WTC11 (cell line): ENCODE data around the gene PACSIN3. TPM values are rescaled to one million over a fixed set of nuclear protein-coding genes. Genes with fewer than 3 reads are reported as not detected.

Experiments
- ATAC-seq: fragments of 200-7000 bp; cut with Tn5 transposase; 2 replicates; pipeline ENCODE4 v1.10.0; 2021; ENCODE audit warnings: mild to moderate bottlenecking, moderate library complexity
- CTCF ChIA-PET: fragments of 300-600 bp; sonication (Branson Sonifier 250); formaldehyde crosslinking; loops from one replicate; lab custom pipeline; 2021; ENCODE audit warnings: antibody characterized with exemption; lab: Charles Lee
- POLR2A ChIA-PET: fragments of 350-600 bp; sonication (Branson Sonifier 250); formaldehyde crosslinking; loops from one replicate; lab custom pipeline; 2021; ENCODE audit warnings: antibody characterized with exemption; lab: Charles Lee
- DNase-seq: peaks from one replicate; pipeline ENCODE4 v3.0.0; 2021; ENCODE audit warnings: low spot score
- H3K27ac Mint-ChIP-seq: 2 replicates; pipeline ENCODE4 v1.8.0; 2021; ENCODE audit warnings: mixed read lengths
- H3K27me3 Mint-ChIP-seq: 2 replicates; pipeline ENCODE4 v1.8.0; 2021; ENCODE audit warnings: low read depth, mild to moderate bottlenecking, moderate library complexity, mixed read lengths
- H3K36me3 Mint-ChIP-seq: 2 replicates; pipeline ENCODE4 v1.8.0; 2021; ENCODE audit warnings: mixed read lengths
- H3K4me1 Mint-ChIP-seq: 2 replicates; pipeline ENCODE4 v1.8.0; 2022; ENCODE audit warnings: mixed read lengths
- H3K4me3 Mint-ChIP-seq: 2 replicates; pipeline ENCODE4 v1.8.0; 2021; ENCODE audit warnings: mild to moderate bottlenecking, moderate library complexity, mixed read lengths
- H3K9me3 Mint-ChIP-seq: 2 replicates; pipeline ENCODE4 v1.8.0; 2021; ENCODE audit warnings: mixed read lengths
- CREM ChIP-seq: sonication (generic); formaldehyde crosslinking; IDR thresholded peaks from 2 replicates; pipeline ENCODE4 v1.8.1; 2022; ENCODE audit warnings: mild to moderate bottlenecking, missing genetic modification reagents, moderate library complexity
- E2F4 ChIP-seq: sonication (generic); formaldehyde crosslinking; IDR thresholded peaks from 2 replicates; pipeline ENCODE4 v1.8.1; 2022; ENCODE audit warnings: low read depth, mild to moderate bottlenecking, moderate library complexity, missing genetic modification reagents, borderline replicate concordance
- HMGA2 ChIP-seq: fragments of 250-450 bp; sonication (Bioruptor Pico); IDR thresholded peaks from 2 replicates; pipeline ENCODE4 v1.4.0; 2021; ENCODE audit warnings: mild to moderate bottlenecking, moderate library complexity
- IRF2 ChIP-seq: sonication (generic); formaldehyde crosslinking; IDR thresholded peaks from 2 replicates; pipeline ENCODE4 v1.8.0; 2022; ENCODE audit warnings: low read depth, missing genetic modification reagents, borderline replicate concordance
- JUN ChIP-seq: sonication (generic); formaldehyde crosslinking; IDR thresholded peaks from 2 replicates; pipeline ENCODE4 v1.8.0; 2023; ENCODE audit warnings: mild to moderate bottlenecking, missing genetic modification reagents
- MYBL2 ChIP-seq: sonication (generic); formaldehyde crosslinking; IDR thresholded peaks from 2 replicates; pipeline ENCODE4 v1.8.1; 2023; ENCODE audit warnings: mild to moderate bottlenecking, moderate library complexity, missing genetic modification reagents
- NFATC4 ChIP-seq: fragments of 250-450 bp; sonication (Bioruptor Pico); IDR thresholded peaks from 2 replicates; pipeline ENCODE4 v1.9.0; 2021; ENCODE audit warnings: mild to moderate bottlenecking
- NFE2L1 ChIP-seq: sonication (generic); formaldehyde crosslinking; IDR thresholded peaks from 2 replicates; pipeline ENCODE4 v1.8.1; 2023; ENCODE audit warnings: missing genetic modification reagents
- SOX15 ChIP-seq: fragments of 250-450 bp; sonication (Bioruptor Pico); IDR thresholded peaks from 2 replicates; pipeline ENCODE4 v1.9.0; 2021; ENCODE audit warnings: mild to moderate bottlenecking
- TCF7 ChIP-seq: sonication (generic); formaldehyde crosslinking; IDR thresholded peaks from 2 replicates; pipeline ENCODE4 v1.8.0; 2022; ENCODE audit warnings: mild to moderate bottlenecking, low read depth, missing genetic modification reagents, moderate library complexity
- ZBTB21 ChIP-seq: sonication (generic); formaldehyde crosslinking; IDR thresholded peaks from 2 replicates; pipeline ENCODE4 v1.8.1; 2023; ENCODE audit warnings: mild to moderate bottlenecking, missing genetic modification reagents, borderline replicate concordance
- ZBTB43 ChIP-seq: sonication (generic); formaldehyde crosslinking; IDR thresholded peaks from 2 replicates; pipeline ENCODE4 v1.8.1; 2023; ENCODE audit warnings: mild to moderate bottlenecking, missing genetic modification reagents
- ZNF396 ChIP-seq: fragments of 250-450 bp; sonication (Bioruptor Pico); IDR thresholded peaks from 2 replicates; pipeline ENCODE4 v1.8.0; 2021; ENCODE audit warnings: mild to moderate bottlenecking, moderate library complexity, borderline replicate concordance
- ZNF671 ChIP-seq: fragments of 250-450 bp; sonication (Bioruptor Pico); IDR thresholded peaks from 2 replicates; pipeline ENCODE4 v1.8.0; 2021; ENCODE audit warnings: mild to moderate bottlenecking
- ZSCAN18 ChIP-seq: fragments of 250-450 bp; sonication (Bioruptor Pico); IDR thresholded peaks from 2 replicates; pipeline ENCODE4 v2.1.2; 2022; ENCODE audit warnings: mild to moderate bottlenecking, moderate library complexity
- total RNA-seq: library from RNA; stranded (reverse); gene quantifications from 3 replicates; pipeline ENCODE4 v1.2.3, GENCODE V29; 2021
- TF ChIP-seq, protein P1 (sequence below): sonication (generic); formaldehyde crosslinking; IDR thresholded peaks from 2 replicates; pipeline ENCODE4 v1.8.1; 2023; ENCODE audit warnings: mild to moderate bottlenecking, moderate library complexity, missing genetic modification reagents

Gene PACSIN3
- total RNA-seq, 1 experiment from 2014 or later, result 76.8 TPM

- TF ChIP-seq ZBTB43 (no peak), CREM (CRISPR knock-in tag) (no peak), ZBTB21 (no peak), TCF7 (CRISPR knock-in tag) (no peak), JUN (no peak), ZNF396 (CRISPR knock-in tag) (no peak), IRF2 (CRISPR knock-in tag) (no peak), SOX15 (no peak), HMGA2 (CRISPR knock-in tag) (no peak)
- TF ChIP-seq, protein P1, sequence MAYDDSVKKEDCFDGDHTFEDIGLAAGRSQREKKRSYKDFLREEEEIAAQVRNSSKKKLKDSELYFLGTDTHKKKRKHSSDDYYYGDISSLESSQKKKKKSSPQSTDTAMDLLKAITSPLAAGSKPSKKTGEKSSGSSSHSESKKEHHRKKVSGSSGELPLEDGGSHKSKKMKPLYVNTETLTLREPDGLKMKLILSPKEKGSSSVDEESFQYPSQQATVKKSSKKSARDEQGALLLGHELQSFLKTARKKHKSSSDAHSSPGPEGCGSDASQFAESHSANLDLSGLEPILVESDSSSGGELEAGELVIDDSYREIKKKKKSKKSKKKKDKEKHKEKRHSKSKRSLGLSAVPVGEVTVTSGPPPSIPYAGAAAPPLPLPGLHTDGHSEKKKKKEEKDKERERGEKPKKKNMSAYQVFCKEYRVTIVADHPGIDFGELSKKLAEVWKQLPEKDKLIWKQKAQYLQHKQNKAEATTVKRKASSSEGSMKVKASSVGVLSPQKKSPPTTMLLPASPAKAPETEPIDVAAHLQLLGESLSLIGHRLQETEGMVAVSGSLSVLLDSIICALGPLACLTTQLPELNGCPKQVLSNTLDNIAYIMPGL (CRISPR knock-in tag), result no peak
Observed at GRCh38 chr11:47166368-47166767, 19.9 kb downstream of the PACSIN3 start (continued).

DNA sequence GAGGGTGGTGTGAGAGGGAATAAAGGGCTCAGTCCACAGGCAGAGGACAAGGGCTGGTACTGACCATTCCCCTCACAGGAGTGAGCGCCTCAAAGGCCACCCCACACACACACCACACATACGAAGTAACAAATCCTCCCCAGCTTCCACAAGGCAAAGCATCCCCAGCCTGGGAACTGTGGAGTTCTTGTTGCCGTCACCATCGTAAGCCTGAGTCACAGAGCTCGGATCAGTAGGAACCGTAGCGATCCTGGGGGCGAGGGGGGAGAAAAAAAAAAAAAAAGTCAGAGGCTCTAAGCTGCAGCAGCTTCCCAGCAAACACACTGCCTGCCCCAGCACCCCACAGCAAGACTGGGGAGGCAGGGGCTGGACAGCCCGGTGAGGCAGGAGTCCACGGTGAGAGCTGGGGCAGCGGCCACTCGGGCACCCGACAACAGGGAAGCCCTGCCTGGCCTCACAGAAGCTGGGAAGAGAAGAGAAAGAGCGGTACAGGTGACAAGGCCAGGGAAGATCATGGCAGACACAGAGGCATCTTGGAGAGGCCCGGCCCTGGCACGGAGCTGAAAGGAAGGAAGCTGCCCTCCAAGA, 20.9 kb downstream of the PACSIN3 start:
- Mint-ChIP-seq H3K4me1 (0 out of 2 replicates have a peak, but pooled peaks cover 3% of the 10 kb centered on the region), H3K4me3 (no peak overlapping the region), H3K9me3 (no peaks in the 10 kb centered on the region), H3K36me3 (peaks cover 46% of the 10 kb centered on the region), H3K27ac (no peak overlapping the region), H3K27me3 (no peaks in the 10 kb centered on the region)
- ChIA-PET CTCF (interaction anchor here (0.8 kb wide), 1 partner anchor 190 kb away, joined by 3 read pairs; no protein-coding TSS in a partner anchor), POLR2A (interaction anchor here (0.7 kb wide), 1 partner anchor 94 kb away, joined by 3 read pairs; no protein-coding TSS in a partner anchor)
- ATAC-seq, result no peak
- TF ChIP-seq E2F4 (CRISPR knock-in tag) (no peak), NFATC4 (CRISPR knock-in tag) (no peak), ZNF671 (CRISPR knock-in tag) (no peak), MYBL2 (no peak), ZSCAN18 (CRISPR knock-in tag) (no peak), NFE2L1 (CRISPR knock-in tag) (no peak)
- no peak for DNase-seq

DNA sequence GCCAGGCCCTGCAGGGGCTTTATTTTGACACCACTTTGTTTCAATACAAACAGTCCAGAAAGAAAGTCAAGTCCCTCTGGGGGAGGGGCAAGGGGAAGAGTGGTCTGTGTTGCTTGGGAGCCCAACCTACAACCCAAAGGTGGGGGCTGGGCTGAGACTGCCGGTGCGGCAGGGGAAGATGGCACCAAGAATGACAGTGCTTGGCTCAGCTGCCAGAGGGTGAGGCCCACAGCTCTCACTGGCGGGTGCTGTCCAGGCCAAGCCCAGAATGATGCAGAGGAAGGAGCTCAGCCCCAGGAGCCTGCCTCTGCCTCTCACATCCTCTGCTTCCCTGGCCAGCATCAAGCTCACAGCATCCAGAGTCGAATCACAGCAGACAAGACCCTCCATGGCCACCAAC, 21.9 kb downstream of the PACSIN3 start:
- CTCF ChIA-PET, result interaction anchor here (3.9 kb wide), 1 partner anchor 12 kb away, joined by 36 read pairs; no protein-coding TSS in a partner anchor
- Mint-ChIP-seq H3K4me1 (0 out of 2 replicates have a peak, but pooled peaks cover 3% of the 10 kb centered on the region), H3K36me3 (peaks cover 42% of the 10 kb centered on the region), H3K9me3 (no peaks in the 10 kb centered on the region), H3K27ac (no peak overlapping the region), H3K27me3 (no peaks in the 10 kb centered on the region), H3K4me3 (no peak overlapping the region)
- POLR2A ChIA-PET, result no interaction called here
- TF ChIP-seq, protein P1 (CRISPR knock-in tag), result no peak
- DNase-seq (no peak), ATAC-seq (no peak)
